ENCODE data around the gene TMEM201. TPM values are rescaled to one million over a fixed set of nuclear protein-coding genes. Genes with fewer than 3 reads are reported as not detected.

The TMEM201 gene
- total and polyA plus RNA-seq, 2 of the 8 experiments (the other 6 are each of a cell fraction or from before 2014, with no cell fraction given): 8.2 to 27.1 TPM

DNA sequence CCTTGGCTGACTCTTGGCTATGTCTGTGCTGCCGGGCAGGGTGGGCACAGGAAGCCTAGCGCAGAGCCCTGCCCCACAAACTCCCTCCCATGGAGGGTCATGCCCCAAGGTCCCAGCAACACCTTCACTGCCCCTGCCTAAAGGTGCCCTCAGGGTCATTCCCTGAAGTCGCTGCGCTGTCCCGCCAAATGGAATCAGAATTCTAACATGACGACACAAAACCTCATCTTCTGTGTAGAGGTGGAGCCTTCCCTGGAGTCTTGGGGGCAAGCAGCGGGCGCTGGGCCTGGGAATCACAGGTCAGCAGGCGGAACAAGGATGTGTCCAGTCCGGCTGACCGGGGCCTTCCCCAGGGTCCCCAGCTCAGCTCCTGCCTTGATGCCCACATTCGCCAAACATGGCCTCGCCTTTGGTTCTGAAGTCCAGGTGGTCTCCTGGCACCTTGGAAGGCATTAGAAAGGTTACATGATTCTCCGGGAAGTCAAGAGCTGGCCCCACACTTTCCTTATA lies 17.3 kb downstream of the TMEM201 start:
- no peak overlapping the region for H2AFZ ChIP-seq (ENCODE audit: low read length)
- H3K4me1 ChIP-seq (replicated peaks in 1 of 4; ENCODE audit: control insufficient read depth in 3 of 4, insufficient read depth in 4 of 4, low read length in 3 of 4): no peaks in the 10 kb centered on the region; a peak in 1 of 7 replicates
- H3K27me3 ChIP-seq (replicated peaks in 1 of 4; ENCODE audit: control insufficient read depth in 3 of 4, extremely low read depth in 1 of 4, insufficient read depth in 3 of 4, low read length in 3 of 4): no peaks in the 10 kb centered on the region

More for the DNA sequence above, 17.3 kb downstream of the TMEM201 start:
- no peak for FAIRE-seq
- POLR2A ChIA-PET (ENCODE audit: partially characterized antibody): interaction anchor here (1.2 to 2.4 kb wide), 3 partner anchors 10 to 18 kb away, joined by 3 to 8 read pairs (median 4); no protein-coding TSS in a partner anchor
- CTCF ChIA-PET (ENCODE audit: partially characterized antibody): interaction anchor here (6.2 kb wide), 1 partner anchor 11 kb away, joined by 32 read pairs; no protein-coding TSS in a partner anchor
- Histone ChIP-seq H3K56ac (replicated peaks; ENCODE audit: insufficient read length, low read depth, low read length) (no peak overlapping the region), H3K9ac (replicated peaks in 1 of 4; ENCODE audit: extremely low read depth in 1 of 4, low read depth in 3 of 4, low read length in 3 of 4) (no peak overlapping the region), H2BK120ac (replicated peaks; ENCODE audit: low read depth, low read length) (no peak overlapping the region), H2BK20ac (ENCODE audit: low read length) (no peak overlapping the region), H4K8ac (ENCODE audit: extremely low read depth, insufficient read depth, low read length) (no peak overlapping the region; the same call in 1 of the 2 replicates), H4K20me1 (replicated peaks in 1 of 2; ENCODE audit: control insufficient read depth in 1 of 2, insufficient read depth in 2 of 2, low read length in 2 of 2) (peaks cover 3 to 14% of the 10 kb centered on the region in 2 experiments), H4K91ac (replicated peaks; ENCODE audit: insufficient read length, low read length) (no peak overlapping the region), H3K9me3 (ENCODE audit: insufficient read depth in 2 of 2, low read depth in 1 of 2, low read length in 1 of 2) (no peaks in the 10 kb centered on the region), H3K14ac (ENCODE audit: insufficient read length) (no peak overlapping the region), H2BK15ac (ENCODE audit: low read length) (no peak overlapping the region), H2BK12ac (ENCODE audit: low read depth, low read length) (no peak overlapping the region), H3K36me3 (ENCODE audit: control insufficient read depth in 2 of 4, insufficient read depth in 4 of 4, low read length in 3 of 4) (peaks cover 10 to 33% (median 17%) of the 10 kb centered on the region in 4 experiments; a peak in 7 of 8 replicates), H3K23me2 (ENCODE audit: low read depth, low read length) (no peaks in the 10 kb centered on the region), H2AK5ac (ENCODE audit: low read depth, low read length) (no peak overlapping the region), H3K27ac (ENCODE audit: low read depth, low read length) (no peak overlapping the region), H3K4me3 (ENCODE audit: extremely low read depth in 1 of 4, insufficient read depth in 2 of 4, low read depth in 3 of 4, low read length in 4 of 4) (no peak overlapping the region), H3K18ac (ENCODE audit: extremely low read depth, low read length) (no peak overlapping the region), H3K79me2 (ENCODE audit: control insufficient read depth in 1 of 2, insufficient read depth in 2 of 2, low read length in 2 of 2) (no peaks in the 10 kb centered on the region), H3K4ac (replicated peaks; ENCODE audit: insufficient read length, low read depth, low read length) (no peak overlapping the region), H3K79me1 (ENCODE audit: low read depth, low read length) (no peaks in the 10 kb centered on the region; the same call in 1 of the 2 replicates), H4K5ac (ENCODE audit: insufficient read length, low read depth, low read length) (no peak overlapping the region), H3K23ac (ENCODE audit: insufficient read length) (no peak overlapping the region), H2BK5ac (ENCODE audit: low read depth, low read length) (no peak overlapping the region), H3K4me2 (ENCODE audit: insufficient read depth in 1 of 2, low read depth in 2 of 2, low read length in 2 of 2) (no peak overlapping the region)
- no peak for DNase-seq (ENCODE audit: low read depth in 1 of 2, low spot score in 2 of 2)
- 92% methylated on average over 14 of the region's 14 CpGs; no CpG with 5 or more reads in 1 of the 2 experiments for WGBS, 2 experiments (ENCODE audit: extremely low coverage in 1 of 2, insufficient coverage in 1 of 2, insufficient read length in 1 of 2, insufficient replicate concordance in 2 of 2, low coverage in 1 of 2, low lambda C conversion rate in 2 of 2, missing lambda C conversion rate in 1 of 2)
